T47D (cell line): ENCODE measurements around the gene TNS4.

ENCODE experiments used
- DNase-seq, 2 experiments: peaks; one replicate each; pipeline versions ENCODE4 v3.0.0 to v3.0.0-alpha.2; 2011 to 2012; ENCODE audit warnings: low read depth in 1 of 2, low spot score in 1 of 2
- JUND ChIP-seq: IDR thresholded peaks from 2 replicates; pipeline ENCODE4 v1.6.1; 2012; ENCODE audit warnings: low read depth
- in situ Hi-C: cut with HindIII; loops from 2 replicates; pipeline ENCODE4 v1.10.0; 2016; ENCODE audit warnings: low sequenced_read_pairs, low pct_unique_long_range_greater_than_20kb

Gene TNS4

GRCh38 chr17:40490289-40490853 lies 11.1 kb downstream of the TNS4 start:
- DNase-seq, result no peak
- TF ChIP-seq JUND, result no peak
- in situ Hi-C loops, result no loop called here

- no peak for TF ChIP-seq JUND
- in situ Hi-C loops, result no loop called here
- DNase-seq, result no peak
Observed at GRCh38 chr17:40487371-40488020, 13.9 kb downstream of the TNS4 start.

GRCh38 chr17:40486522-40487370 lies 14.7 kb downstream of the TNS4 start:
- in situ Hi-C loops, result no loop called here
- no peak for DNase-seq
- no peak for TF ChIP-seq JUND

GRCh38 chr17:40485851-40486521 lies 15.4 kb downstream of the TNS4 start:
- peak in 1 of 2 experiments; percentile 73 for DNase-seq
- TF ChIP-seq JUND, result no peak
- in situ Hi-C loops, result no loop called here

- no peak for TF ChIP-seq JUND
- no peak for DNase-seq
- in situ Hi-C loops, result no loop called here
Observed at GRCh38 chr17:40484973-40485530, 16.4 kb downstream of the TNS4 start.

- no peak for TF ChIP-seq JUND
- in situ Hi-C loops, result no loop called here
- no peak for DNase-seq
Observed at GRCh38 chr17:40484285-40484972, 17.0 kb downstream of the TNS4 start.

GRCh38 chr17:40483679-40484078 lies 17.7 kb downstream of the TNS4 start:
- in situ Hi-C loops, result no loop called here
- DNase-seq, result no peak
- no peak for TF ChIP-seq JUND

- DNase-seq, result no peak
- TF ChIP-seq JUND, result no peak
- in situ Hi-C loops, result no loop called here
Observed at GRCh38 chr17:40482722-40483121, 18.7 kb downstream of the TNS4 start.

GRCh38 chr17:40481106-40481505 lies 20.3 kb downstream of the TNS4 start:
- no peak for TF ChIP-seq JUND
- in situ Hi-C loops, result no loop called here
- DNase-seq, result no peak

GRCh38 chr17:40480501-40481003 lies 20.9 kb downstream of the TNS4 start:
- in situ Hi-C loops, result no loop called here
- DNase-seq, result no peak
- no peak for TF ChIP-seq JUND

- no peak for TF ChIP-seq JUND
- in situ Hi-C loops, result no loop called here
- no peak for DNase-seq
Observed at GRCh38 chr17:40479754-40480480, 21.5 kb downstream of the TNS4 start.

GRCh38 chr17:40478486-40478885 lies 22.9 kb downstream of the TNS4 start:
- in situ Hi-C loops, result no loop called here
- no peak for DNase-seq
- no peak for TF ChIP-seq JUND
